Psoas muscle (tissue), 8 donors: ENCODE results near the gene SMC5. TPM values are rescaled to one million over a fixed set of nuclear protein-coding genes. Genes with fewer than 3 reads are reported as not detected.

Experiments used
- ATAC-seq, 4 donors: fragments of 200-7000 bp; cut with Tn5 transposase; one replicate each; pipeline ENCODE4 v1.9.1; 2020; ENCODE audit warnings: moderate library complexity in 3 of 4, mild to moderate bottlenecking in 2 of 4
- DNase-seq, 2 donors: peaks; one replicate each; pipeline ENCODE4 v3.0.0-alpha.2; 2020
- H3K27ac ChIP-seq: fragments of 200-600 bp; one replicate; pipeline ENCODE4 v1.8.0; 2022
- H3K27me3 ChIP-seq, 3 donors: fragments of 200-600 bp in 1 of 3; one replicate each; pipeline versions ENCODE4 v1.6.1 to v1.8.0; 2013 to 2022; ENCODE audit warnings: low read length in 2 of 3, mild to moderate bottlenecking in 2 of 3, moderate library complexity in 1 of 3; ENCODE audit not compliant: insufficient read depth in 3 of 3
- H3K36me3 ChIP-seq, 2 donors: fragments of 200-600 bp in 1 of 2; one replicate each; pipeline versions ENCODE4 v1.6.1 to v1.8.0; 2013 to 2022; ENCODE audit warnings: low read depth in 1 of 2, mild to moderate bottlenecking in 1 of 2, moderate library complexity in 1 of 2; ENCODE audit not compliant: insufficient read depth in 1 of 2
- H3K4me1 ChIP-seq: fragments of 200-600 bp; one replicate; pipeline ENCODE4 v1.8.0; 2022
- H3K4me3 ChIP-seq: fragments of 200-600 bp; one replicate; pipeline ENCODE4 v1.8.0; 2022; ENCODE audit warnings: mild to moderate bottlenecking
- H3K9me3 ChIP-seq: fragments of 200-600 bp; one replicate; pipeline ENCODE4 v1.8.0; 2022
- WGBS, 3 donors: extraction: QIAGEN DNeasy Blood & Tissue Kit; methylation state at CpG; one replicate each; pipeline versions ENCODE4 v1.1.6 to v1.1.7; 2013; 5-methylcytosine and 5-hydroxymethylcytosine counted together
- intact Hi-C, 2 donors: fragments of 100-400 bp; cut with DNase I; formaldehyde crosslinking; loops; one replicate each; pipeline versions ENCODE4 v1.11.0 to v1.14.2; 2022
- polyA plus RNA-seq, 3 donors: library from polyadenylated mRNA; stranded (reverse); fragments of 200-250 nt; gene quantifications; one replicate each; pipeline ENCODE4 v1.2.3, GENCODE V29; 2013
- total RNA-seq, 4 donors: library from RNA; stranded (reverse); fragmentation: NEBNext Ultra II Directional in 2 of 4; extraction: Animal tissue kit (Norgen Biotek cat#: 25700) in 2 of 4; gene quantifications; one replicate each; pipeline versions ENCODE4 v1.2.1 to v1.2.4, GENCODE V29; 2021 to 2023
- TF ChIP-seq, protein P1 (sequence below): fragments of 200-600 bp; IDR thresholded peaks from one replicate; pipeline ENCODE4 v1.8.0; 2022; ENCODE audit warnings: antibody characterized with exemption
- donor health status: healthy with polysubstance abuse.
- donor health status: DM: no; HTN: no; CAD: no; lungs with moderate emphysema.
- donor health status: Bipolar disorder and iron deficiency.
- donor health status: healthy.
- donor health status: DM: yes; HTN: yes; CAD: no.
- donor health status: DM: no; HTN: no; CAD: no.
- donor health status: DM: no; HTN: no; CAD: no.
- donor health status: DM: yes; HTN: yes; CAD: no.

SMC5 gene
- total and polyA plus RNA-seq, 7 donors: 5.5 to 21.0 (median 18.1) TPM

- H3K4me1 ChIP-seq: no peaks in the 10 kb centered on the region
- ATAC-seq (peak in 1 of 4 donors; percentile 9), DNase-seq (no peak)
- H3K9me3 ChIP-seq: peaks cover 9% of the 10 kb centered on the region
- 97 to 100% (median 97%) methylated on average over 1 of the region's 1 CpG for WGBS, 3 donors
- intact Hi-C loops: no loop called here
- H3K27ac ChIP-seq: no peak overlapping the region
- H3K4me3 ChIP-seq: no peak overlapping the region
- peaks cover 3 to 44% of the 10 kb centered on the region in 2 donors for H3K36me3 ChIP-seq
- H3K27me3 ChIP-seq: no peaks in the 10 kb centered on the region
- TF ChIP-seq, protein P1, sequence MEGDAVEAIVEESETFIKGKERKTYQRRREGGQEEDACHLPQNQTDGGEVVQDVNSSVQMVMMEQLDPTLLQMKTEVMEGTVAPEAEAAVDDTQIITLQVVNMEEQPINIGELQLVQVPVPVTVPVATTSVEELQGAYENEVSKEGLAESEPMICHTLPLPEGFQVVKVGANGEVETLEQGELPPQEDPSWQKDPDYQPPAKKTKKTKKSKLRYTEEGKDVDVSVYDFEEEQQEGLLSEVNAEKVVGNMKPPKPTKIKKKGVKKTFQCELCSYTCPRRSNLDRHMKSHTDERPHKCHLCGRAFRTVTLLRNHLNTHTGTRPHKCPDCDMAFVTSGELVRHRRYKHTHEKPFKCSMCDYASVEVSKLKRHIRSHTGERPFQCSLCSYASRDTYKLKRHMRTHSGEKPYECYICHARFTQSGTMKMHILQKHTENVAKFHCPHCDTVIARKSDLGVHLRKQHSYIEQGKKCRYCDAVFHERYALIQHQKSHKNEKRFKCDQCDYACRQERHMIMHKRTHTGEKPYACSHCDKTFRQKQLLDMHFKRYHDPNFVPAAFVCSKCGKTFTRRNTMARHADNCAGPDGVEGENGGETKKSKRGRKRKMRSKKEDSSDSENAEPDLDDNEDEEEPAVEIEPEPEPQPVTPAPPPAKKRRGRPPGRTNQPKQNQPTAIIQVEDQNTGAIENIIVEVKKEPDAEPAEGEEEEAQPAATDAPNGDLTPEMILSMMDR: no peak
Measured at GRCh38 chr9:70297141-70297540, 38.4 kb downstream of the SMC5 start.

DNA sequence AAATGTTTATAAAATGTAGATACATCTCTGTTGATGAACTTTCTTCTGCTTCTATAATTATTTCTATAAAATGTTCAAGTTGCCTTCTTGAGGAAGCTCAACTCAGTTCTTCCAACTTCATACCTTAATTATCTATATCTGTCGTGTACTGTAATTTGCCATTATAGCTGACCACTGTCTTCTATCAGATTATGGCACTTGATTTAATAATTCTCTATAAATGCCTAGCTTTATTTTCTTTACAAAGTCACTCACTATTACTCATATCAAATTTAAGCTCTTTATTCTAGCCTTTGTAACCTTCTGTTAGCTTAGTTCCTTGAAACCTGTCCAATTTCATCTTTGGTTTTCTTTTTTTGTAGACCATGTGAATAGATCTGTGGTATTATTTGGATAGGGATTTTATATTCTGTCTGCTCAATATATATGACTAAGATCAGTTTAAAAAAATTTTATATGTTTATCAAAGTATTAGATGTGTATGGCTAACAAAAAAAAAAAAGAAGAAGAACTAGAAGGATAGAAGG lies 39.5 kb downstream of the SMC5 start:
- H3K4me3 ChIP-seq: no peak overlapping the region
- DNase-seq (no peak), ATAC-seq (no peak)
- TF ChIP-seq, protein P1: no peak
- intact Hi-C loops: no loop called here
- 97 to 100% (median 97%) methylated on average over 1 of the region's 1 CpG for WGBS, 3 donors
- H3K4me1 ChIP-seq: no peaks in the 10 kb centered on the region
- no peaks in the 10 kb centered on the region for H3K9me3 ChIP-seq
- H3K27me3 ChIP-seq: no peaks in the 10 kb centered on the region
- peaks cover 3 to 52% of the 10 kb centered on the region in 2 donors for H3K36me3 ChIP-seq
- H3K27ac ChIP-seq: no peak overlapping the region

DNA sequence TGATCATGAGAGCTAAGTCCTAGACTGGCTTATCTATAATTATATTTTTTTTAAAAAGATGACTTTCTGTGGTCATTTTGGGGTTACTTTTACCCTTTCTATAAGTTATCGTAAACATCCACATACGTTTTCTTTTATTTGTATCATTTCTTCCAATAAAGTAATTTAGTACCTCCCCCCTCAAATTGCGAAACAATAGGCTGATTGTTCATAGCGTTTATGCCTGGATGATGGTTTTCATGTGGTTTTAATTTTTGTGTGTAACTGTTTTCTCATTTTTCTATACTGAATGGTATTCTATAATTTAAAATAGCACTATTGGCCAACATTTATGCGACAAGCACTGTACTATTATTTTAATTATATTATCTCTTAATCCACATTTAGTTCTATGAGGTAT lies 44.5 kb downstream of the SMC5 start:
- DNase-seq (no peak), ATAC-seq (no peak)
- Histone ChIP-seq H3K4me1 (no peaks in the 10 kb centered on the region), H3K27ac (no peak overlapping the region), H3K36me3 (peaks cover 3 to 89% of the 10 kb centered on the region in 2 donors), H3K9me3 (no peaks in the 10 kb centered on the region), H3K4me3 (no peak overlapping the region), H3K27me3 (no peaks in the 10 kb centered on the region)
- TF ChIP-seq, protein P1: no peak
- WGBS, 3 donors: 86 to 92% (median 88%) methylated on average over 5 of the region's 5 CpGs
- intact Hi-C loops: no loop called here

DNA sequence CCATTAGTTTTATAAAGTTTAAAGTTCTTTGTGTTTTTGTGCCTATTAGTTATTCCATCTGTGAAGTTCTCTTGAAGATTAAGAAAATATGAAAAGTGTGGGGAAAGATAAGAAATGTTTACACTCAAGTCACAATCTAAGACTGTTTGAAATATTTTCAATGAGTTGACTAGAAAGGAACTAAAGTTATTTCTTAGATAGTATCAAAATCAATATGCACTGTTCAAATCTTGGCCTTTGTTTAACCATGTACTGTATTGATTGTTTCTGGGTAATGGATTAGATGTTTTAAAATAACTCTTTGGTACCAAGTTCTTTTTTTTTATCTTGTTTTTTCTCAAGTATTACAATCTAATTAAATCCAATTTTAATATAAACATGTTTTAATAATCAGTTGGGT lies 46.0 kb downstream of the SMC5 start:
- no peak overlapping the region for H3K4me3 ChIP-seq
- intact Hi-C loops: no loop called here
- peaks cover 3 to 83% of the 10 kb centered on the region in 2 donors for H3K36me3 ChIP-seq
- H3K27ac ChIP-seq: no peak overlapping the region
- TF ChIP-seq, protein P1: no peak
- no peaks in the 10 kb centered on the region for H3K4me1 ChIP-seq
- H3K27me3 ChIP-seq: no peaks in the 10 kb centered on the region
- no peaks in the 10 kb centered on the region for H3K9me3 ChIP-seq
- ATAC-seq (no peak), DNase-seq (no peak)

DNA sequence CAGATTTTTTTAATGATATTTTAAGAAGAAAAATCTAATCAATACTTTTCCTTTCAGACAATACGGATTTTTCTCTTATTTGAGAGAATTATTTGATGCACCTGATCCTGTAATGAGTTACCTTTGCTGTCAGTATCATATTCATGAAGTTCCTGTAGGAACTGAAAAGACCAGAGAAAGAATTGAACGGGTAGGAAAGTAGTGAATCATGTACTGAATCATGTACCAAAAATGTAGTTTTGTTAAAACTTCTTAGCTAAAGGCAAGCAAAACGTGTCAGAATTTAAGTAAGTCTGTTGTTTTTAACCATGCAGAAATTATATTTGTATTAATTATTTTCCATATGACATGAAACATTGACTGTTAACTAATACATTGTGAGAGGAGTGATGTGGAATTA lies 56.6 kb downstream of the SMC5 start:
- intact Hi-C loops: no loop called here
- no peaks in the 10 kb centered on the region for H3K9me3 ChIP-seq
- DNase-seq (no peak), ATAC-seq (no peak)
- 88 to 94% (median 92%) methylated on average over 3 of the region's 3 CpGs for WGBS, 3 donors
- H3K4me1 ChIP-seq: no peaks in the 10 kb centered on the region
- peaks cover 5 to 92% of the 10 kb centered on the region in 2 donors for H3K36me3 ChIP-seq
- no peak overlapping the region for H3K4me3 ChIP-seq
- TF ChIP-seq, protein P1: no peak
- no peaks in the 10 kb centered on the region for H3K27me3 ChIP-seq
- no peak overlapping the region for H3K27ac ChIP-seq
